Activated T-cell treated with anti-CD3 and anti-CD28 coated beads, Interleukin-2, amount 50 U/mL, for 24 hours (primary cell): ENCODE data around the gene ADGRB2.

Source experiments
- DNase-seq: peaks from one replicate; pipeline ENCODE4 v3.0.0-alpha.2; 2020
- H3K27ac Mint-ChIP-seq: 2 replicates; pipeline ENCODE4 v1.8.0; 2020; ENCODE audit warnings: mild to moderate bottlenecking, mixed read lengths
- H3K27me3 Mint-ChIP-seq: 2 replicates; pipeline ENCODE4 v1.8.0; 2020; ENCODE audit warnings: mixed read lengths
- H3K36me3 Mint-ChIP-seq: 2 replicates; pipeline ENCODE4 v1.8.0; 2020; ENCODE audit warnings: low read depth, mixed read lengths
- H3K4me1 Mint-ChIP-seq: 2 replicates; pipeline ENCODE4 v1.8.0; 2020; ENCODE audit warnings: low read depth, mixed read lengths
- H3K4me3 Mint-ChIP-seq: 2 replicates; pipeline ENCODE4 v1.8.0; 2020; ENCODE audit warnings: mild to moderate bottlenecking, moderate library complexity, mixed read lengths
- H3K9me3 Mint-ChIP-seq: 2 replicates; pipeline ENCODE4 v1.8.0; 2020; ENCODE audit warnings: mixed read lengths

Gene ADGRB2

GRCh38 chr1:31789259-31790065, 25.3 kb upstream of the ADGRB2 start:
- Mint-ChIP-seq H3K4me1 (peaks cover 12% of the 10 kb centered on the region), H3K4me3 (peak overlapping the region; percentile 81), H3K36me3 (no peaks in the 10 kb centered on the region), H3K27ac (no peak overlapping the region), H3K27me3 (no peaks in the 10 kb centered on the region), H3K9me3 (no peaks in the 10 kb centered on the region)
- peak; percentile 99 for DNase-seq

GRCh38 chr1:31788825-31789256, 24.7 kb upstream of the ADGRB2 start:
- H3K36me3 Mint-ChIP-seq = no peaks in the 10 kb centered on the region
- no peaks in the 10 kb centered on the region for H3K27me3 Mint-ChIP-seq
- DNase-seq = no peak
- H3K4me1 Mint-ChIP-seq = peaks cover 12% of the 10 kb centered on the region
- H3K27ac Mint-ChIP-seq = peak overlapping the region; percentile 90
- H3K9me3 Mint-ChIP-seq = no peaks in the 10 kb centered on the region
- peak overlapping the region; percentile 81 for H3K4me3 Mint-ChIP-seq

- Mint-ChIP-seq H3K27ac (peak overlapping the region; percentile 90), H3K27me3 (no peaks in the 10 kb centered on the region), H3K4me1 (peaks cover 12% of the 10 kb centered on the region), H3K4me3 (peak overlapping the region; percentile 81), H3K9me3 (no peaks in the 10 kb centered on the region), H3K36me3 (no peaks in the 10 kb centered on the region)
- peak; percentile 96 for DNase-seq
Observed at GRCh38 chr1:31788138-31788824, 24.1 kb upstream of the ADGRB2 start.

- Mint-ChIP-seq H3K9me3 (no peaks in the 10 kb centered on the region), H3K27me3 (no peaks in the 10 kb centered on the region), H3K4me3 (peak overlapping the region; percentile 81), H3K36me3 (no peaks in the 10 kb centered on the region), H3K27ac (peak overlapping the region; percentile 90), H3K4me1 (peaks cover 12% of the 10 kb centered on the region)
- DNase-seq = no peak
Observed at GRCh38 chr1:31787786-31788137, 23.6 kb upstream of the ADGRB2 start.

- no peak for DNase-seq
- no peak overlapping the region for H3K4me3 Mint-ChIP-seq
- no peaks in the 10 kb centered on the region for H3K9me3 Mint-ChIP-seq
- no peaks in the 10 kb centered on the region for H3K27me3 Mint-ChIP-seq
- H3K27ac Mint-ChIP-seq = peak overlapping the region; percentile 90
- peaks cover 12% of the 10 kb centered on the region for H3K4me1 Mint-ChIP-seq
- H3K36me3 Mint-ChIP-seq = no peaks in the 10 kb centered on the region
Observed at GRCh38 chr1:31787261-31787660, 23.1 kb upstream of the ADGRB2 start.

GRCh38 chr1:31786366-31787060, 22.4 kb upstream of the ADGRB2 start:
- no peak overlapping the region for H3K27ac Mint-ChIP-seq
- no peaks in the 10 kb centered on the region for H3K27me3 Mint-ChIP-seq
- no peaks in the 10 kb centered on the region for H3K9me3 Mint-ChIP-seq
- H3K4me3 Mint-ChIP-seq = no peak overlapping the region
- H3K36me3 Mint-ChIP-seq = no peaks in the 10 kb centered on the region
- DNase-seq = no peak
- H3K4me1 Mint-ChIP-seq = peaks cover 12% of the 10 kb centered on the region

- Mint-ChIP-seq H3K27ac (no peak overlapping the region), H3K36me3 (no peaks in the 10 kb centered on the region), H3K27me3 (no peaks in the 10 kb centered on the region), H3K9me3 (no peaks in the 10 kb centered on the region), H3K4me1 (peaks cover 14% of the 10 kb centered on the region), H3K4me3 (no peak overlapping the region)
- no peak for DNase-seq
Observed at GRCh38 chr1:31785947-31786290, 21.8 kb upstream of the ADGRB2 start.

GRCh38 chr1:31785020-31785946, 21.1 kb upstream of the ADGRB2 start:
- Mint-ChIP-seq H3K36me3 (no peaks in the 10 kb centered on the region), H3K27ac (no peak overlapping the region), H3K9me3 (no peaks in the 10 kb centered on the region), H3K27me3 (no peaks in the 10 kb centered on the region), H3K4me1 (peaks cover 14% of the 10 kb centered on the region), H3K4me3 (no peak overlapping the region)
- no peak for DNase-seq

- Mint-ChIP-seq H3K9me3 (no peaks in the 10 kb centered on the region), H3K36me3 (no peaks in the 10 kb centered on the region), H3K4me1 (peaks cover 11% of the 10 kb centered on the region), H3K4me3 (no peak overlapping the region), H3K27me3 (peaks cover 3% of the 10 kb centered on the region), H3K27ac (no peak overlapping the region)
- no peak for DNase-seq
Observed at GRCh38 chr1:31784356-31785019, 20.3 kb upstream of the ADGRB2 start.

GRCh38 chr1:31783846-31784245, 19.7 kb upstream of the ADGRB2 start:
- Mint-ChIP-seq H3K27ac (no peak overlapping the region), H3K4me3 (no peak overlapping the region), H3K9me3 (no peaks in the 10 kb centered on the region), H3K4me1 (peaks cover 9% of the 10 kb centered on the region), H3K36me3 (no peaks in the 10 kb centered on the region), H3K27me3 (peaks cover 3% of the 10 kb centered on the region)
- DNase-seq = no peak

- DNase-seq = no peak
- peaks cover 4% of the 10 kb centered on the region for H3K4me1 Mint-ChIP-seq
- H3K36me3 Mint-ChIP-seq = no peaks in the 10 kb centered on the region
- H3K27ac Mint-ChIP-seq = no peak overlapping the region
- H3K4me3 Mint-ChIP-seq = no peak overlapping the region
- H3K27me3 Mint-ChIP-seq = peaks cover 13% of the 10 kb centered on the region
- H3K9me3 Mint-ChIP-seq = no peaks in the 10 kb centered on the region
Observed at GRCh38 chr1:31782421-31783410, 18.6 kb upstream of the ADGRB2 start.

- Mint-ChIP-seq H3K4me3 (no peak overlapping the region), H3K4me1 (peaks cover 1% of the 10 kb centered on the region), H3K9me3 (no peaks in the 10 kb centered on the region), H3K27me3 (peaks cover 19% of the 10 kb centered on the region), H3K36me3 (no peaks in the 10 kb centered on the region), H3K27ac (no peak overlapping the region)
- no peak for DNase-seq
Observed at GRCh38 chr1:31781756-31782371, 17.7 kb upstream of the ADGRB2 start.
